Cerebellar cortex (tissue), 1 donor: ENCODE results near the gene UGT2A3.

Experiments used
- DNase-seq: peaks from one replicate; pipeline ENCODE4 v3.0.0-alpha.2; 2015; ENCODE audit warnings: low spot score

The UGT2A3 gene

DNA sequence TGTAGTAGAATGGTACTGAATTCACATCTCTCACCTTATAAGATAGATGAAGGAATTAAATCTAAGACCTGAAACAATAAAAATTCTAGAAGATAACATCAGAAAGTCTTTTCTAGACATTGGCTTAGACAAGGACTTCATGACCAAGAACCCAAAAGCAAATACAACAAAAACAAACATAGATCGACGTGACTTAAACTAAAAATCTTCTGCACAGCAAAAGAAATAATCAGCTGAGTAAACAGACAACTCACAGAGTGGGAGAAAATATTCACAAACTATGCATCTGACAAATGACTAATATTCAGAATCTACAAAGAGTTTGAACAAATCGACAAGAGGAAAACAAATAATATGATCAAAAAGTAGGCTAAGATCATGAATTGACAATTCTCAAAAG, 38.8 kb downstream of the UGT2A3 start:
- DNase-seq, result no peak

DNA sequence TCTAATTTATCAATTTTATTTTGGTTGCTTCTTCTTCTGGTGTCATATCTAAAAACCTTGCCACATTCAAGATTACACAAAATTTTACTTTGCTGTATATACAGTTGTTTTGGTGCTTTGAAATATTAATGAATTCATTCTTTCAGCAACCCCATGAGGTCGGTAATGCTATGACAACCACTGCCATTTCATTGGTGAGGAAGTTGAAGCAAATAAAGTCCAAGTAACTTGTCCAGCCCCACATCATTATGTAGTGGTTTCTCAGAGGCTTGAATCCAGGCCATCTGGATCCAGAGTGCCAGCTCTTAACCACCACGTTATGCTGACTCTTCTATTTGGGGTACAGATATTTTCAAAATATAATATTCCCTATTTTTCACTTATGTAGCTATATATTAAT, 42.2 kb downstream of the UGT2A3 start:
- no peak for DNase-seq

DNA sequence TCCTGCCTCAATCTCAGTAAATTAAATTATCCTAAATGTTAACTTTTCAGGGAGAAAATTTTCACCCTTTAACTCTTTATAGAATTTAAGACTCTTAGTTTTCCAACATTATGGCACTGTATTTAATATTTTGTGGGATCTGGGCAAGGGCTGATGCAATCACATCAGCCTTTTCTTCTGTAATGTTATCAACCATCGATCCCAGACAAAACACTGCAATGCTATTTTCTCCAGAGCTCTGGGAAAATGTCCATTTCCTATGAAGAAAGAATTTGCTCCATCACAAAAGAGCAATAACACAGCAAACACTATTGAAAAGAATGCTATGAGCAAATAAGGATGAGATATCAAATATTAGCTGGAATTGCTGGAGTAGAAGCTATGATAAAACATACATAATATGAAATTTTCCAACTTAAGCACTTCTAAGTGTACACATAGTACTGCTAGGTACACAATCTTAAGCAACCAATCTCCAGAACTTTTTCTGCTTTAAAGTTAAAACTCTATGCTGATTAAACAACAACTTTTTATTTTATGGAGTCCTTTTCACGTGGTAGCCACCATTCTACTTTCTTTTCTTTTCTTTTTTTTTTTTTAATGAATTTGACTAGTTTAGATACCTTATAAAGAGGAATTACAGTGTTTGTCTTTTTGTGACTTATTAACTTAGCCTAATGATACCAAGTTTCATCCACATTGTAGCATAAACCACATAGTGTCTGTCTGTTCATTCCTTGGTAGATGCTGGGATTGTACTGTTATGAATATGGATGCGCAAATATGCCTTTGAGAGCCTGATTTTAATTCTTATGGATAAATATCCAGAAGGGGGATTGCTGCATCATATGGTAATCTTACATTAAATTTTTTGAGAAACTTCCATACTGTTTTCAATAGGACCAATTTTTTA, 43.6 kb downstream of the UGT2A3 start:
- DNase-seq, result no peak

DNA sequence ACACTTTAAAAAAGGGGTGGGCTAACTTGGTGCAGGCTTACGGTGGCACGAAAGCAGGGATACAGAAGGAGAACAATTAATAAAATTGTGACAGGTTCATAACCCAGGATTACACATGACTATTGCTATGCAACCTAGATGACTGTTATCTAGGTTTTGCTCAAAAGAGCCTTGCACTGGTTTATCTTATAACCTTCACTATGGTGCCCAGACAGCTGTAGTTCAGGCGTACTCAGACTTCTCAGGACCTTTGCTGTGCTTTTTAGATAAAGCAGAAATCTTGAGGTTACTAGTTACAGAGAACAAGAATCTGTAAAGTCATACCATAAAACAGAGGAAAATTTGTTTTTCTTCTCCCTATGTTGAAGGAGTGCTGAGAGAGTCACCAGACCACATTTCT, 44.4 kb downstream of the UGT2A3 start:
- DNase-seq, result no peak

DNA sequence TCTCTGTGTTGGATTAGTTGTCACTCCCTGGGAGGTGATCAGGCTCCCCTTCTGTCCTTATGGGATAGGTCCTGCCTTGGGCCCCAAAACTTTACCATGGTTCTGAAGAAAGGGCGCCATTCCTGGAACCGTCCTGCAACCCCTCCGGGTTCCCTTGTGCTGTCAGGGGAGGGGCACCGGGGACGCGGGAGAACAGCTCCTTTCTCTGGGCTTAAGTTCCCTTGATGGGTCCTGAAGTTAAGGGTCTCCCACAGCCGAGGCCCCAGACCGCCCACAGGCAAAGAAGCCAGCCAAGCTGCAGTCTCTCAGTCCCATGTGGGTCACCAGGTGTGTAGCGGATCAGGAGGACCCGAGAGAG, 44.8 kb downstream of the UGT2A3 start:
- DNase-seq, result no peak

DNA sequence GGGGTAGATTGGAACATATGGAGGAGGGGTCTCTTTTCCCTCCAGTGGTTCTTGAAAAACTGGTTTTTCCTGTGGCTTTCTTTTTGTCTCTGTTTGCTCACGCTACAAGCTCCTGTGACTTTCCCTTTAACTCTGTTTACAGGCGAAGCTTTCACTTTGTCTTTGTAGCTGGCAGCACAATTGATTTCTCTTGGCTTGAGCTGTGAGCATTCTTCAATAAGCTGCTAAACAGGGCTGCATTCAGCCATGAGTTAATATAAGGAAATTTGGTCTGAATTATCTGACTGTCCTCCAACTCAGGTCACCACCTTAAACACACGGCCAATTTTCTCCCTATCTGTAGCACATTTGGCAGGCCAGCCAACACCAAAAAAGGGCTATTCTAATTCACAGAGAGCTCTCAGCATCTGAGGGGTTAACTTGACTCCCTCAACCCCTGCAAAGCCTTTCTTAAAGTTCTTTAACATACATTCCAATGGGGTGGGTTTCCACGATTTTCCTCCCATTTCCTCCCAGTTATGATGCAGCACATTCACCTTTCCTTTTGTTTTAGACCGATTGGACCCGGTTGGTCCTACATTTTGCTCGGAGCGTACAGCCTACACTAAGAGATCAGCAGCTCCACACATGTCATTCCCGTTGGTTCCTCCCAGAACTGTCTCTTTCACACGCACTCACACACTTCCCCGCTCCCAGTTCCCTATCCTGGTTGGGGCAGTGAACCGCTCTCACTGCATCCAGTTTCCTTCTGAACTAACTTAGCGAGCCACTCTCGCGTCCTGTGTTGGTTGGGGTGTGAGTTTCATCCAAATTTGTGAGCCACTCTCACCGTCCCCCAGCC, 45.4 kb downstream of the UGT2A3 start:
- DNase-seq, result no peak

DNA sequence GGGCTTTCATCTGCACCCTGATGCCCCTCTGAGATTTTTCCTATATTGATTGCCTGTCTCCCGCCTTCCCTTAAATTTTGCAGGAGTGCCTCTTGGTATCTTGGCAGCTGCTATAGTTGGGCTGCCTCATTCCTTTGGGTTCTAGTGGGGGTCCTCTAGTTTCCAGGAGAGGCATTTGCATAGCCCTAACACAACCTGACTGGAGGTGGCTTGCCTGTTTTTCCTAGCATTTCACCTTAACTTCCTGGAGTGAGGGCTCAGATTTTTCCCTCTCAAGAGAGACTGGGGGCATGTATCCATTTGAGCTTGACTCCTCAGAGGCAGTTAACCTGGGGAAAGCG, 46.0 kb downstream of the UGT2A3 start:
- no peak for DNase-seq

DNA sequence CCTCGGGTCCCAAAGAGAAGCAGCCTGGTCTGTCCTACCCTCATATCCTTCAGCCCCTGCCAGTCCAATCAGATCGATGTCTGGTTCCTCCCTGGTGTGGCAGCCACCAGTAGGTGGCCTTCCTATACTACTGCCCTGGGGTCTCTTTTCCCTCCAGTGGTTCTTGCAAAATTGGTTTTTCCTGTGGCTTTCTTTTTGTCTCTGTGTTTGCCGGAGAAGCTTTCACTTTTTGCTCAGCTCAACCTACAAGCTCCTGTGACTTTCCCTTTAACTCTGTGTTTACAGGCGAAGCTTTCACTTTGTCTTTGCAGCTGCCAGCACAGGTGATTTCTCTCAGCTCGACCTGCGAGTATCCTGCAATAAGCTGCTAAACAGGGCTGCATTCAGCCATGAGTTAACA, 46.8 kb downstream of the UGT2A3 start:
- no peak for DNase-seq

DNA sequence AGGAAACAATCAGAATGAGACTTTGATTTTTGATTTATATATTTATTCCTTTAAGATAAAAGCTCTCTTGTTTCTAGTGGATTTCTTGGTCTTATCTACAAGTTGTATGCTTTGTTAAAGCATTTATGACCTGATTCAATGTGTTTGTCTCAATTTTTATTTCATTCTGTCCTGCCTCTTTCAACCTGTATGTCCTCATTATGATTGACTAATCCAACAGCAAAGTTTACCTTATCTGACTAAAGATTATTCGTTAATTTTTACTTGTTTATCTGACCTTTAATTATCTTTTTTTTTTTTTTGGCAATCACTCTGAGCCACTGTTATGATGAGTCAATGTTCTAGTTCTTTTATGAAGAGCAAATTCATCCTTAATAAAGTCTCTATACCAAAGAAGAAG, 54.9 kb downstream of the UGT2A3 start:
- no peak for DNase-seq

DNA sequence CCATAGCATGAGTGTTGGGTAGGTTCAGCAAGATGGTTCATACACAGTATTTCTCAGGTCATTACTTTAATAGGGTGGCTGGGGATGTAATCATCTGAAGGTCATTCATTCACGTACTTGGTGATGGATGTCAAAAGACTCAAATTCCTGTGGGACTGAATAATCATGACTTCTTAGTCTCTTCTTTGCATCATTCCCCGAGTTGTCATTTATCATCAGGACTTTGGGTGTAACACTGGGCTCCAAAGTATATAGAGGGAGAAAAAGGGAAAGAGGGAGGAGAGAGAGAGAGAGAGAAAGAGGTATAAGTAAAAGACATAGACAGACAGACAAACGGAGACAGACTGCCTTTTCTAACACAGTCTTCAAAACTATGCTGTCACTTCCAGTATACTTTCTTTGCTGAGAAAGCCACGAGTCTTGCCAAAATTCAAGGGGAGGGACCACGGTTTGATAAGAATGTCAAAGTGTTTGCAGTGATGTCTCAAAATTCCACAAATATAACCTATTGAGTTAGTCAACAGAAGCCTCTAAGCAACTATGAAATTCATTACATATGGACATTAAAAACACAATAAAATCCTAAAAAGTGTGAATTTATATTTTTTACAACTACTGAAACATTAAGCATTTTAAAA, 55.9 kb downstream of the UGT2A3 start:
- no peak for DNase-seq

DNA sequence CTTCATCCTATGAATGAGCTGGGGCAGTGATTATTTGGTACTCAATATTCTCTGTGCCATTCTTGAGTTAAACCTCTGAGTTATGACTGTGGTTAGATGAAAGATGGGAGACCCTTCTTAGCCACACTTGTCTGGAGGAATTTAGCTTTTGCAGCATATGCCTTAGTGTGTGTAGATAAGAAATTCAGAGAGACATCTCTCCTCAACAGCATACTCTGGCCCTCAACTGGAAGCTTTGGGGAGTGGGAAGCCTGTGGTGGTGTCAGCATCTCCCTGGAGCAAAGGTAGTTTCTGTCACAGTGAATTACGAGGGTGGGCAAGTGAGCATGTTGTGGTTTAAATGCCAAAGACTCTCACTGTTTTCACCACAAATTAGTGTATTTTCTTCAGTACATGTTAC, 58.7 kb downstream of the UGT2A3 start:
- DNase-seq, result no peak

DNA sequence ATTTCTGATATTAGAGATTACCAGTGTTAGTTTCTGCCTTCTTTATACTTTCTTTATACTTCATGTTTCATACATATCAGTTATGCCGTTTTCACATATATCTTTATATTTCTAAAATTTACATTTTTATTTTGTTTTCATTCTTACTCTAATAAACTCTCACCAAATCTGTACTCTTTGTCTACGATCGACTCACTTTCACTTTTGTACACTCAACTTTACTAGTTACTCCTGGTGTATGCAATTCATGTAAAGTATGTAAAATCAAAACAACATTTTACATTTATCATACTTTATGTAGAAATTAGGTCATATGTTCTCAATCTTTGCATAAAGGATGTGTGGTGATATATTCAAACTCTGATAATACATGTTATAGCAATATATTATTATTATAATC, 59.9 kb downstream of the UGT2A3 start:
- DNase-seq, result no peak

DNA sequence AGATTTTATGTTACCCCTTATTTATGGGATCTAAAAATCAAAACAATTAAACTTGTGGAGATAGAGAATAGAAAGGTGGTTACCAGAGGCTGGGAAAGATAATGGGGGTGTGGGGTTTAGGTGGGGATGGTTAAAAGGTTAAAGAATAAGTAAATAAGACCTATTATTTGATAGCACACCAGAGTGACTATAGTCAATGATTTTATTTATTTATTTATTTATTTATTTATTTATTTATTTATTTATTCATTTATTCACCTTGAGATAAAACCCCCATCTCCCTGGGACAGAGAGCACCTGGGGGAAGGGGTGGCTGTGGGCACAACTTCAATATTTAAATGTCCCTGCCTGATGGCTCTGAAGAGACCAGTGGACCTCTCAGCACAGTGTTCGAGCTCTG, 66.1 kb downstream of the UGT2A3 start:
- DNase-seq, result no peak

DNA sequence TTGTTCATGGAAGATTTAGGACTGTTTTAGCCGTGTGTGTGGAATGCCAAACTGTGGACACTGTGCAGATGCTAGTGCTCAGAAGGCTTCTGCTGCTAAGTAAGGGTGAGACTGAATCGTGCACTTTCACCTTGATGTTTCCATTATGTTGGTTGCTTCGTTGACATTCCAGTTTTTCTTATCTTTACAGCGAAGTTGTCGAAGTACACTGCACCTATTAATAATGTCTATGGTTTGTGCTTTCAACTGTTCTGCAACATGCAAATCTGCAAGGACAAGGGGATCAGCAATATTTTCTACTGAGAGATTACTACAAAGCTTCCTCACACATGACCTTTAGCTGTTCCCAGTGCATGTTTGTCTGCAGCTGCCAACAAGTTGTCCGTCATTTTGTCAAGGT, 67.7 kb downstream of the UGT2A3 start:
- DNase-seq, result no peak
